HEK293 (cell line): Measurements from ENCODE around the gene SPATA6L.

Experiments used
- ATF2 ChIP-seq: fragments of 450-650 bp; formaldehyde crosslinking; IDR thresholded peaks from 2 replicates; pipeline ENCODE4 v1.5.1; 2016; ENCODE audit warnings: missing biosample characterization, missing genetic modification characterization, low read depth
- HOXC10 ChIP-seq: sonication (generic); formaldehyde crosslinking; IDR thresholded peaks from 2 replicates; pipeline ENCODE4 v1.8.1; 2023; ENCODE audit warnings: mild to moderate bottlenecking, missing genetic modification reagents
- KLF17 ChIP-seq: fragments of 450-650 bp; formaldehyde crosslinking; IDR thresholded peaks from 2 replicates; pipeline ENCODE4 v1.5.1; 2016; ENCODE audit warnings: missing biosample characterization, missing genetic modification characterization
- MYNN ChIP-seq: fragments of 450-650 bp; formaldehyde crosslinking; IDR thresholded peaks from 2 replicates; pipeline ENCODE4 v1.5.1; 2016; ENCODE audit warnings: missing biosample characterization, missing genetic modification characterization, borderline replicate concordance
- SP2 ChIP-seq: fragments of 450-650 bp; formaldehyde crosslinking; IDR thresholded peaks from 2 replicates; pipeline ENCODE4 v1.5.1; 2016; ENCODE audit warnings: missing biosample characterization, missing genetic modification characterization
- TCF7L2 ChIP-seq: IDR thresholded peaks from 2 replicates; pipeline ENCODE4 v1.6.1; 2011; ENCODE audit warnings: low read depth, mild to moderate bottlenecking, inconsistent platforms, low read length, moderate library complexity, borderline replicate concordance
- ZBTB6 ChIP-seq: fragments of 450-650 bp; formaldehyde crosslinking; IDR thresholded peaks from 2 replicates; pipeline ENCODE4 v1.5.1; 2017; ENCODE audit warnings: missing biosample characterization, missing genetic modification characterization
- ZNF292 ChIP-seq: fragments of 450-650 bp; formaldehyde crosslinking; IDR thresholded peaks from 2 replicates; pipeline ENCODE4 v1.5.1; 2016; ENCODE audit warnings: low read depth, missing biosample characterization, missing genetic modification characterization, borderline replicate concordance
- ZNF513 ChIP-seq: fragments of 450-650 bp; IDR thresholded peaks from 2 replicates; pipeline ENCODE4 v1.5.1; 2018; ENCODE audit warnings: missing biosample characterization, missing genetic modification characterization
- ZNF521 ChIP-seq: fragments of 450-650 bp; formaldehyde crosslinking; IDR thresholded peaks from 2 replicates; pipeline ENCODE4 v1.5.1; 2017; ENCODE audit warnings: missing biosample characterization, mild to moderate bottlenecking, missing genetic modification characterization
- ZNF560 ChIP-seq: fragments of 450-650 bp; formaldehyde crosslinking; IDR thresholded peaks from 2 replicates; pipeline ENCODE4 v1.5.1; 2017; ENCODE audit warnings: missing biosample characterization, missing genetic modification characterization, borderline replicate concordance
- ZNF626 ChIP-seq: fragments of 450-650 bp; sonication (Bioruptor Pico); formaldehyde crosslinking; IDR thresholded peaks from 2 replicates; pipeline ENCODE4 v1.5.1; 2018; ENCODE audit warnings: missing biosample characterization, missing genetic modification characterization, inconsistent platforms
- ZNF677 ChIP-seq: fragments of 450-650 bp; IDR thresholded peaks from 2 replicates; pipeline ENCODE4 v1.5.0; 2018; ENCODE audit warnings: missing biosample characterization, mild to moderate bottlenecking, missing genetic modification characterization, moderate library complexity
- TF ChIP-seq, protein P1 (sequence below): fragments of 450-650 bp; formaldehyde crosslinking; IDR thresholded peaks from 2 replicates; pipeline ENCODE4 v1.5.1; 2016; ENCODE audit warnings: missing biosample characterization, missing genetic modification characterization, borderline replicate concordance
- TF ChIP-seq, protein P2 (sequence below): fragments of 450-650 bp; formaldehyde crosslinking; IDR thresholded peaks from 2 replicates; pipeline ENCODE4 v1.5.1; 2016; ENCODE audit warnings: missing biosample characterization, missing genetic modification characterization
- TF ChIP-seq, protein P3 (sequence below): fragments of 450-650 bp; formaldehyde crosslinking; IDR thresholded peaks from 2 replicates; pipeline ENCODE4 v1.5.1; 2016; ENCODE audit warnings: missing biosample characterization, missing genetic modification characterization, low read depth
- TF ChIP-seq, protein P4 (sequence below): fragments of 450-650 bp; formaldehyde crosslinking; IDR thresholded peaks from 2 replicates; pipeline ENCODE4 v1.5.1; 2016; ENCODE audit warnings: missing biosample characterization, missing genetic modification characterization

SPATA6L gene

DNA sequence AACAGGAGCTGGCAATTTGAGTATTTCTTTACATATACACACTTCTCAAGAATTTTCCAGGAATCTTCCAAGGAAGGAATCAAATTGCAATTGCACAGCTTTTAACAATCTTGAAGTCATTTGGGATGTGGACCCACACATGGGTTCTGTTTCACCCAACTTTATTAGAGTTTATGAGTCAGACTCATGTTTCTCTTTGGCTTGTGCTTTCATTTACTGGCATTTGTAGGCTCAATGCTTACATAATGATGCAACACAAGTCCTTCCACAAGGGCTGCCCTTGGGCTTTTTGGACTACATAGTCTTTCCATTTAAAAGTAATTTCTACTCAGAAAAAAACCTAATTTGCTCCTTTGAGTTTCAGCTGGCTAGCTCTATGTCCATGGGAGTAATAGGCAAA lies 8.5 kb upstream of the SPATA6L start (continued):
- TF ChIP-seq, protein P1, sequence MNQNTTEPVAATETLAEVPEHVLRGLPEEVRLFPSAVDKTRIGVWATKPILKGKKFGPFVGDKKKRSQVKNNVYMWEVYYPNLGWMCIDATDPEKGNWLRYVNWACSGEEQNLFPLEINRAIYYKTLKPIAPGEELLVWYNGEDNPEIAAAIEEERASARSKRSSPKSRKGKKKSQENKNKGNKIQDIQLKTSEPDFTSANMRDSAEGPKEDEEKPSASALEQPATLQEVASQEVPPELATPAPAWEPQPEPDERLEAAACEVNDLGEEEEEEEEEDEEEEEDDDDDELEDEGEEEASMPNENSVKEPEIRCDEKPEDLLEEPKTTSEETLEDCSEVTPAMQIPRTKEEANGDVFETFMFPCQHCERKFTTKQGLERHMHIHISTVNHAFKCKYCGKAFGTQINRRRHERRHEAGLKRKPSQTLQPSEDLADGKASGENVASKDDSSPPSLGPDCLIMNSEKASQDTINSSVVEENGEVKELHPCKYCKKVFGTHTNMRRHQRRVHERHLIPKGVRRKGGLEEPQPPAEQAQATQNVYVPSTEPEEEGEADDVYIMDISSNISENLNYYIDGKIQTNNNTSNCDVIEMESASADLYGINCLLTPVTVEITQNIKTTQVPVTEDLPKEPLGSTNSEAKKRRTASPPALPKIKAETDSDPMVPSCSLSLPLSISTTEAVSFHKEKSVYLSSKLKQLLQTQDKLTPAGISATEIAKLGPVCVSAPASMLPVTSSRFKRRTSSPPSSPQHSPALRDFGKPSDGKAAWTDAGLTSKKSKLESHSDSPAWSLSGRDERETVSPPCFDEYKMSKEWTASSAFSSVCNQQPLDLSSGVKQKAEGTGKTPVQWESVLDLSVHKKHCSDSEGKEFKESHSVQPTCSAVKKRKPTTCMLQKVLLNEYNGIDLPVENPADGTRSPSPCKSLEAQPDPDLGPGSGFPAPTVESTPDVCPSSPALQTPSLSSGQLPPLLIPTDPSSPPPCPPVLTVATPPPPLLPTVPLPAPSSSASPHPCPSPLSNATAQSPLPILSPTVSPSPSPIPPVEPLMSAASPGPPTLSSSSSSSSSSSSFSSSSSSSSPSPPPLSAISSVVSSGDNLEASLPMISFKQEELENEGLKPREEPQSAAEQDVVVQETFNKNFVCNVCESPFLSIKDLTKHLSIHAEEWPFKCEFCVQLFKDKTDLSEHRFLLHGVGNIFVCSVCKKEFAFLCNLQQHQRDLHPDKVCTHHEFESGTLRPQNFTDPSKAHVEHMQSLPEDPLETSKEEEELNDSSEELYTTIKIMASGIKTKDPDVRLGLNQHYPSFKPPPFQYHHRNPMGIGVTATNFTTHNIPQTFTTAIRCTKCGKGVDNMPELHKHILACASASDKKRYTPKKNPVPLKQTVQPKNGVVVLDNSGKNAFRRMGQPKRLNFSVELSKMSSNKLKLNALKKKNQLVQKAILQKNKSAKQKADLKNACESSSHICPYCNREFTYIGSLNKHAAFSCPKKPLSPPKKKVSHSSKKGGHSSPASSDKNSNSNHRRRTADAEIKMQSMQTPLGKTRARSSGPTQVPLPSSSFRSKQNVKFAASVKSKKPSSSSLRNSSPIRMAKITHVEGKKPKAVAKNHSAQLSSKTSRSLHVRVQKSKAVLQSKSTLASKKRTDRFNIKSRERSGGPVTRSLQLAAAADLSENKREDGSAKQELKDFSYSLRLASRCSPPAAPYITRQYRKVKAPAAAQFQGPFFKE (tag by site-specific recombination): no peak
- TF ChIP-seq, protein P2, sequence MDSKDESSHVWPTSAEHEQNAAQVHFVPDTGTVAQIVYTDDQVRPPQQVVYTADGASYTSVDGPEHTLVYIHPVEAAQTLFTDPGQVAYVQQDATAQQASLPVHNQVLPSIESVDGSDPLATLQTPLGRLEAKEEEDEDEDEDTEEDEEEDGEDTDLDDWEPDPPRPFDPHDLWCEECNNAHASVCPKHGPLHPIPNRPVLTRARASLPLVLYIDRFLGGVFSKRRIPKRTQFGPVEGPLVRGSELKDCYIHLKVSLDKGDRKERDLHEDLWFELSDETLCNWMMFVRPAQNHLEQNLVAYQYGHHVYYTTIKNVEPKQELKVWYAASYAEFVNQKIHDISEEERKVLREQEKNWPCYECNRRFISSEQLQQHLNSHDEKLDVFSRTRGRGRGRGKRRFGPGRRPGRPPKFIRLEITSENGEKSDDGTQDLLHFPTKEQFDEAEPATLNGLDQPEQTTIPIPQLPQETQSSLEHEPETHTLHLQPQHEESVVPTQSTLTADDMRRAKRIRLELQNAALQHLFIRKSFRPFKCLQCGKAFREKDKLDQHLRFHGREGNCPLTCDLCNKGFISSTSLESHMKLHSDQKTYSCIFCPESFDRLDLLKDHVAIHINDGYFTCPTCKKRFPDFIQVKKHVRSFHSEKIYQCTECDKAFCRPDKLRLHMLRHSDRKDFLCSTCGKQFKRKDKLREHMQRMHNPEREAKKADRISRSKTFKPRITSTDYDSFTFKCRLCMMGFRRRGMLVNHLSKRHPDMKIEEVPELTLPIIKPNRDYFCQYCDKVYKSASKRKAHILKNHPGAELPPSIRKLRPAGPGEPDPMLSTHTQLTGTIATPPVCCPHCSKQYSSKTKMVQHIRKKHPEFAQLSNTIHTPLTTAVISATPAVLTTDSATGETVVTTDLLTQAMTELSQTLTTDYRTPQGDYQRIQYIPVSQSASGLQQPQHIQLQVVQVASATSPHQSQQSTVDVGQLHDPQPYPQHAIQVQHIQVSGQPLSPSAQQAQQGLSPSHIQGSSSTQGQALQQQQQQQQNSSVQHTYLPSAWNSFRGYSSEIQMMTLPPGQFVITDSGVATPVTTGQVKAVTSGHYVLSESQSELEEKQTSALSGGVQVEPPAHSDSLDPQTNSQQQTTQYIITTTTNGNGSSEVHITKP (tag by site-specific recombination): peak; percentile 38
- TF ChIP-seq, protein P3, sequence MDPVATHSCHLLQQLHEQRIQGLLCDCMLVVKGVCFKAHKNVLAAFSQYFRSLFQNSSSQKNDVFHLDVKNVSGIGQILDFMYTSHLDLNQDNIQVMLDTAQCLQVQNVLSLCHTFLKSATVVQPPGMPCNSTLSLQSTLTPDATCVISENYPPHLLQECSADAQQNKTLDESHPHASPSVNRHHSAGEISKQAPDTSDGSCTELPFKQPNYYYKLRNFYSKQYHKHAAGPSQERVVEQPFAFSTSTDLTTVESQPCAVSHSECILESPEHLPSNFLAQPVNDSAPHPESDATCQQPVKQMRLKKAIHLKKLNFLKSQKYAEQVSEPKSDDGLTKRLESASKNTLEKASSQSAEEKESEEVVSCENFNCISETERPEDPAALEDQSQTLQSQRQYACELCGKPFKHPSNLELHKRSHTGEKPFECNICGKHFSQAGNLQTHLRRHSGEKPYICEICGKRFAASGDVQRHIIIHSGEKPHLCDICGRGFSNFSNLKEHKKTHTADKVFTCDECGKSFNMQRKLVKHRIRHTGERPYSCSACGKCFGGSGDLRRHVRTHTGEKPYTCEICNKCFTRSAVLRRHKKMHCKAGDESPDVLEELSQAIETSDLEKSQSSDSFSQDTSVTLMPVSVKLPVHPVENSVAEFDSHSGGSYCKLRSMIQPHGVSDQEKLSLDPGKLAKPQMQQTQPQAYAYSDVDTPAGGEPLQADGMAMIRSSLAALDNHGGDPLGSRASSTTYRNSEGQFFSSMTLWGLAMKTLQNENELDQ (tag by site-specific recombination): no peak
- TF ChIP-seq ZBTB6 (tag by site-specific recombination) (0 out of 2 replicates have a peak, but pooled peaks have one; percentile 30), ZNF677 (tag by site-specific recombination) (no peak), HOXC10 (no peak), ZNF292 (no peak), MYNN (tag by site-specific recombination) (no peak), KLF17 (tag by site-specific recombination) (no peak), SP2 (tag by site-specific recombination) (no peak), ATF2 (tag by site-specific recombination) (no peak), ZNF513 (tag by site-specific recombination) (no peak), ZNF560 (no peak), ZNF626 (no peak), ZNF521 (tag by site-specific recombination) (no peak), TCF7L2 (no peak)
- TF ChIP-seq, protein P4, sequence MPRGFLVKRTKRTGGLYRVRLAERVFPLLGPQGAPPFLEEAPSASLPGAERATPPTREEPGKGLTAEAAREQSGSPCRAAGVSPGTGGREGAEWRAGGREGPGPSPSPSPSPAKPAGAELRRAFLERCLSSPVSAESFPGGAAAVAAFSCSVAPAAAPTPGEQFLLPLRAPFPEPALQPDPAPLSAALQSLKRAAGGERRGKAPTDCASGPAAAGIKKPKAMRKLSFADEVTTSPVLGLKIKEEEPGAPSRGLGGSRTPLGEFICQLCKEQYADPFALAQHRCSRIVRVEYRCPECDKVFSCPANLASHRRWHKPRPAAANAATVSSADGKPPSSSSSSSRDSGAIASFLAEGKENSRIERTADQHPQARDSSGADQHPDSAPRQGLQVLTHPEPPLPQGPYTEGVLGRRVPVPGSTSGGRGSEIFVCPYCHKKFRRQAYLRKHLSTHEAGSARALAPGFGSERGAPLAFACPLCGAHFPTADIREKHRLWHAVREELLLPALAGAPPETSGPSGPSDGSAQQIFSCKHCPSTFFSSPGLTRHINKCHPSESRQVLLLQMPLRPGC (tag by site-specific recombination): no peak
- TF ChIP-seq, all 188 proteins: peak for 11
